Retina (tissue), 1 donor: Measurements from ENCODE around the gene GSTO1.

Experiments
- DNase-seq: peaks from one replicate; pipeline ENCODE4 v3.0.0-alpha.2; 2016

Gene GSTO1

GRCh38 chr10:104279550-104280259 lies 25.0 kb downstream of the GSTO1 start:
- no peak for DNase-seq

GRCh38 chr10:104281694-104282093 lies 27.0 kb downstream of the GSTO1 start:
- DNase-seq: no peak

- DNase-seq: no peak
Observed at GRCh38 chr10:104284846-104285245, 30.2 kb downstream of the GSTO1 start.

- no peak for DNase-seq
Observed at GRCh38 chr10:104286939-104287338, 32.2 kb downstream of the GSTO1 start.

GRCh38 chr10:104288355-104288754 lies 33.7 kb downstream of the GSTO1 start:
- DNase-seq: no peak

- DNase-seq: peak; percentile 95
Observed at GRCh38 chr10:104291439-104291951, 36.8 kb downstream of the GSTO1 start.

GRCh38 chr10:104293011-104293410 lies 38.3 kb downstream of the GSTO1 start:
- DNase-seq: no peak

- DNase-seq: no peak
Observed at GRCh38 chr10:104293781-104294321, 39.2 kb downstream of the GSTO1 start.

- DNase-seq: no peak
Observed at GRCh38 chr10:104296687-104297436, 42.2 kb downstream of the GSTO1 start.

GRCh38 chr10:104297697-104298660 lies 43.3 kb downstream of the GSTO1 start:
- DNase-seq: no peak

- no peak for DNase-seq
Observed at GRCh38 chr10:104299031-104299904, 44.6 kb downstream of the GSTO1 start.

- no peak for DNase-seq
Observed at GRCh38 chr10:104300002-104300735, 45.5 kb downstream of the GSTO1 start.

- peak; percentile 63 for DNase-seq
Observed at GRCh38 chr10:104300736-104301292, 46.1 kb downstream of the GSTO1 start.

GRCh38 chr10:104301907-104302690 lies 47.4 kb downstream of the GSTO1 start:
- DNase-seq: no peak

- DNase-seq: no peak
Observed at GRCh38 chr10:104303594-104304355, 49.1 kb downstream of the GSTO1 start.

GRCh38 chr10:104304356-104304745 lies 49.7 kb downstream of the GSTO1 start:
- no peak for DNase-seq

GRCh38 chr10:104304927-104305326 lies 50.2 kb downstream of the GSTO1 start:
- no peak for DNase-seq

GRCh38 chr10:104306897-104307296 lies 52.2 kb downstream of the GSTO1 start:
- DNase-seq: peak; percentile 23
